GM19397 (cell line): ENCODE data around the gene MMP15.

Experiments
- ATAC-seq: cut with Tn5 transposase; IDR thresholded peaks from one replicate; pipeline ENCODE4 v1.9.1; 2021; ENCODE audit warnings: mild to moderate bottlenecking, moderate library complexity; ENCODE audit not compliant: unreplicated experiment

MMP15 gene

GRCh38 chr16:58018803-58019202 lies 6.8 kb upstream of the MMP15 start:
- ATAC-seq = no peak

GRCh38 chr16:58019866-58020538 lies 5.6 kb upstream of the MMP15 start:
- no peak for ATAC-seq

GRCh38 chr16:58020628-58021521 lies 4.7 kb upstream of the MMP15 start:
- no peak for ATAC-seq

GRCh38 chr16:58021661-58022551 lies 3.6 kb upstream of the MMP15 start:
- no peak for ATAC-seq

- ATAC-seq = no peak
These were observed 2.8 kb upstream of the MMP15 start for GRCh38 chr16:58022601-58023371.

GRCh38 chr16:58024486-58025350 lies 836 bp upstream of the MMP15 start:
- ATAC-seq = no peak

- ATAC-seq = peak; percentile 15
These were observed 668 bp downstream of the MMP15 start for GRCh38 chr16:58026139-58026704.

GRCh38 chr16:58026705-58027160 lies 1.2 kb downstream of the MMP15 start:
- no peak for ATAC-seq

GRCh38 chr16:58027161-58027915 lies 1.8 kb downstream of the MMP15 start:
- ATAC-seq = no peak

- ATAC-seq = no peak
These were observed 2.4 kb downstream of the MMP15 start for GRCh38 chr16:58027916-58028455.

GRCh38 chr16:58028541-58029070 lies 3.1 kb downstream of the MMP15 start:
- ATAC-seq = no peak

- no peak for ATAC-seq
These were observed 3.9 kb downstream of the MMP15 start for GRCh38 chr16:58029410-58029809.

- no peak for ATAC-seq
These were observed 4.7 kb downstream of the MMP15 start for GRCh38 chr16:58030136-58030840.

GRCh38 chr16:58031016-58031800 lies 5.7 kb downstream of the MMP15 start:
- ATAC-seq = no peak

- ATAC-seq = no peak
These were observed 7.2 kb downstream of the MMP15 start for GRCh38 chr16:58032710-58033293.

- no peak for ATAC-seq
These were observed 8.7 kb downstream of the MMP15 start for GRCh38 chr16:58034128-58034685.
